Hepatocyte (in vitro differentiated cells): Measurements from ENCODE around the gene REEP5.

Source experiments
- CTCF ChIP-seq: fragments of 200-600 bp; sonication (generic); IDR thresholded peaks from 2 replicates; pipeline ENCODE4 v1.5.1; 2016; ENCODE audit warnings: antibody characterized with exemption, mild to moderate bottlenecking; ENCODE audit not compliant: poor library complexity
- EZH2 ChIP-seq: fragments of 200-600 bp; sonication (generic); IDR thresholded peaks from 2 replicates; pipeline ENCODE4 v1.6.1; 2016; ENCODE audit warnings: antibody characterized with exemption, mild to moderate bottlenecking, borderline replicate concordance
- EZH2phosphoT487 ChIP-seq: fragments of 200-600 bp; sonication (generic); IDR thresholded peaks from one replicate; pipeline ENCODE4 v1.6.1; 2018; ENCODE audit warnings: antibody characterized with exemption, mild to moderate bottlenecking, low read depth, moderate library complexity; ENCODE audit not compliant: unreplicated experiment, severe bottlenecking

GRCh38 chr5:112931473-112931872, 9.4 kb upstream of the REEP5 start:
- TF ChIP-seq CTCF = no peak
- TF ChIP-seq EZH2phosphoT487 = no peak
- TF ChIP-seq EZH2 = no peak
